Ishikawa (cell line): ENCODE results near the gene ACVR1B.

ENCODE experiments used
- CEBPB ChIP-seq: IDR thresholded peaks from 2 replicates; pipeline ENCODE4 v1.6.1; 2012
- CREB1 ChIP-seq: IDR thresholded peaks from 2 replicates; pipeline ENCODE4 v1.6.1; 2012; ENCODE audit warnings: low read depth
- EGR1 ChIP-seq: IDR thresholded peaks from 2 replicates; pipeline ENCODE4 v1.6.1; 2012
- EP300 ChIP-seq: IDR thresholded peaks from 2 replicates; pipeline ENCODE4 v1.6.1; 2012; ENCODE audit warnings: borderline replicate concordance
- FOXM1 ChIP-seq: IDR thresholded peaks from 2 replicates; pipeline ENCODE4 v1.6.1; 2012; ENCODE audit warnings: low read depth, borderline replicate concordance
- MAX ChIP-seq: IDR thresholded peaks from 2 replicates; pipeline ENCODE4 v1.6.1; 2012
- NFIC ChIP-seq: IDR thresholded peaks from 2 replicates; pipeline ENCODE4 v1.6.1; 2012
- RAD21 ChIP-seq: IDR thresholded peaks from 2 replicates; pipeline ENCODE4 v1.6.1; 2012; ENCODE audit warnings: low read depth
- REST ChIP-seq: IDR thresholded peaks from 2 replicates; pipeline ENCODE4 v1.6.1; 2012; ENCODE audit warnings: low read depth, mild to moderate bottlenecking
- TAF1 ChIP-seq: IDR thresholded peaks from 2 replicates; pipeline ENCODE4 v1.6.1; 2012; ENCODE audit warnings: low read depth, mild to moderate bottlenecking
- TCF12 ChIP-seq: IDR thresholded peaks from 2 replicates; pipeline ENCODE4 v1.6.1; 2012; ENCODE audit warnings: low read depth
- TEAD4 ChIP-seq: IDR thresholded peaks from 2 replicates; pipeline ENCODE4 v1.6.1; 2012
- USF1 ChIP-seq: IDR thresholded peaks from 2 replicates; pipeline ENCODE4 v1.6.1; 2012
- YY1 ChIP-seq: IDR thresholded peaks from 2 replicates; pipeline ENCODE4 v1.6.1; 2012; ENCODE audit warnings: low read depth
- ZBTB7A ChIP-seq: IDR thresholded peaks from 2 replicates; pipeline ENCODE4 v1.6.1; 2012; ENCODE audit warnings: low read depth

Gene ACVR1B

GRCh38 chr12:52020539-52021336, 69.2 kb downstream of the ACVR1B start:
- TF ChIP-seq REST = no peak
- peak; percentile 83 for TF ChIP-seq RAD21

- TF ChIP-seq ZBTB7A (no peak), MAX (no peak), USF1 (no peak), FOXM1 (no peak), EGR1 (no peak), EP300 (no peak), REST (no peak), TAF1 (no peak; the same call in 1 of the 2 replicates), RAD21 (no peak; the same call in 1 of the 2 replicates), NFIC (no peak), TEAD4 (no peak), CREB1 (no peak), CEBPB (no peak), YY1 (no peak; the same call in 1 of the 2 replicates), TCF12 (no peak)
Observed at GRCh38 chr12:52022841-52023181, 71.3 kb downstream of the ACVR1B start.

GRCh38 chr12:52023182-52023975, 71.9 kb downstream of the ACVR1B start:
- peak; percentile 100 for TF ChIP-seq ZBTB7A
- TF ChIP-seq USF1 = 0 out of 2 replicates have a peak, but pooled peaks have one; percentile 17
- TF ChIP-seq FOXM1 = no peak
- TF ChIP-seq TCF12 = peak; percentile 10; the same call in 1 of the 2 replicates
- peak; percentile 68 for TF ChIP-seq MAX
- no peak for TF ChIP-seq CREB1
- TF ChIP-seq REST = no peak
- no peak for TF ChIP-seq EP300
- peak; percentile 4; the same call in 1 of the 2 replicates for TF ChIP-seq EGR1
- TF ChIP-seq RAD21 = peak; percentile 98

GRCh38 chr12:52023976-52024688, 72.6 kb downstream of the ACVR1B start:
- no peak for TF ChIP-seq YY1
- TF ChIP-seq ZBTB7A = no peak
- no peak for TF ChIP-seq NFIC
- TF ChIP-seq EGR1 = no peak
- no peak for TF ChIP-seq USF1
- TF ChIP-seq EP300 = no peak
- no peak for TF ChIP-seq TCF12
- TF ChIP-seq TAF1 = no peak
- no peak for TF ChIP-seq TEAD4
- no peak for TF ChIP-seq RAD21
- TF ChIP-seq CEBPB = no peak
- TF ChIP-seq REST = no peak
- no peak for TF ChIP-seq FOXM1
- TF ChIP-seq MAX = no peak
